ENCODE data around the gene NR2C2. TPM values are rescaled to one million over a fixed set of nuclear protein-coding genes. Genes with fewer than 3 reads are reported as not detected.

The NR2C2 gene
- total and polyA plus RNA-seq, 2 of the 13 experiments (the other 11 are each of a cell fraction or from before 2014, with no cell fraction given): 7.8 to 11.8 TPM

DNA sequence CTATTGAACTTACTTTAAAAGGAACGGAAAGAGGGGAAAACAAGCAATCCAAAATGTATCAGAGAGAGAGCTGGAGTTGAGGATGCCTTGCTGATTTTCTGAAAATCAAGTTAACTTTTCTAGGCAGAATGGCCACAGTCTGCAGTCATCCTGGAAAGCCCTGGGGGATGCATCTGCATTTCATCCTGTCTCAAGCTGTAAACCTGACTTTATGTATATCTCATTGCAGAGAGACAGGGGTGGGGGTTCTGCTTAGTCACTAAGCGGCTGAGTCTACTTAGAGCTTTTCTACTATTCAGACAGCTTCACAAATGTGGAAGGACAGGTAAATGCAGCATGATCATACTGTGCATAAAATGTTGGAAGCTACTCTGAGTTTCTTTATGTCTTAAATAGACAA is 76.3 kb downstream of the NR2C2 start:
- TSS peak; percentile 25 for BruUV-seq (replicated peaks)
- CTCF ChIA-PET (ENCODE audit: low intra/inter-chr PET ratio, low total read pairs): no interaction called here
- Histone ChIP-seq H3K9me3 (ENCODE audit: low read length) (no peaks in the 10 kb centered on the region), H3K79me2 (ENCODE audit: insufficient read depth, low read length) (no peaks in the 10 kb centered on the region), H3K36me3 (replicated peaks in 1 of 2; ENCODE audit: control insufficient read depth in 1 of 2, insufficient read depth in 2 of 2, low read length in 2 of 2) (peaks cover 18 to 67% of the 10 kb centered on the region in 2 experiments), H2AFZ (ENCODE audit: low read length) (no peak overlapping the region), H3K27ac (ENCODE audit: extremely low read length, insufficient read depth, low read length) (no peak overlapping the region), H3K4me3 (replicated peaks in 1 of 3; ENCODE audit: insufficient read depth in 1 of 3, low read depth in 2 of 3, low read length in 3 of 3) (no peak overlapping the region), H3K27me3 (ENCODE audit: control insufficient read depth in 1 of 2, insufficient read depth in 2 of 2, low read length in 2 of 2) (no peaks in the 10 kb centered on the region), H3K4me2 (ENCODE audit: low read depth, low read length) (no peak overlapping the region), H3K4me1 (ENCODE audit: insufficient read depth, low read length) (no peaks in the 10 kb centered on the region), H4K20me1 (ENCODE audit: insufficient read depth, low read length) (no peaks in the 10 kb centered on the region), H3K9ac (ENCODE audit: insufficient read depth, low read depth, low read length) (no peak overlapping the region)
- in situ Hi-C loops (cut with HindIII; ENCODE audit: extremely low pct_ligation_motif_present, low pct_unique_long_range_greater_than_20kb): no loop called here
- TF ChIP-seq SRSF9 (IDR thresholded peaks at IDR 0.05; ENCODE audit: borderline replicate concordance, insufficient read depth, low read depth, low read length, poor library complexity, severe bottlenecking) (no peak), THAP9 (CRISPR knock-in tag; IDR thresholded peaks at IDR 0.05; ENCODE audit: borderline replicate concordance) (no peak), TEAD2 (CRISPR knock-in tag; IDR thresholded peaks at IDR 0.05) (no peak), RELA (CRISPR knock-in tag; IDR thresholded peaks at IDR 0.05) (no peak), ZNF713 (CRISPR knock-in tag; IDR thresholded peaks at IDR 0.05) (no peak), ZC3H13 (CRISPR knock-in tag; IDR thresholded peaks at IDR 0.05) (no peak), PRMT3 (CRISPR knock-in tag; IDR thresholded peaks at IDR 0.05; ENCODE audit: borderline replicate concordance, low read depth) (no peak), CCAR2 (optimal IDR thresholded peaks at IDR 0.05; ENCODE audit: low read depth, low read length) (no peak)
- WGBS (ENCODE audit: low lambda C conversion rate): 100% methylated on average over 2 of the region's 2 CpGs
- intact Hi-C loops (cut with micrococcal nuclease; ENCODE audit: unreplicated experiment): no loop called here
- DNase-seq (ENCODE audit: low spot score): no peak
- ATAC-seq: no peak
- POLR2A ChIA-PET: no interaction called here
- FAIRE-seq: no peak
